NAMALWA (cell line): ENCODE results near the gene ALK.
A peak's percentile ranks its signal among the peaks of the same experiment; 100 is the strongest.

Source experiments
- DNase-seq: peaks from one replicate; pipeline ENCODE4 v3.0.0-alpha.2; 2015; ENCODE audit warnings: low spot score

ALK gene

DNA sequence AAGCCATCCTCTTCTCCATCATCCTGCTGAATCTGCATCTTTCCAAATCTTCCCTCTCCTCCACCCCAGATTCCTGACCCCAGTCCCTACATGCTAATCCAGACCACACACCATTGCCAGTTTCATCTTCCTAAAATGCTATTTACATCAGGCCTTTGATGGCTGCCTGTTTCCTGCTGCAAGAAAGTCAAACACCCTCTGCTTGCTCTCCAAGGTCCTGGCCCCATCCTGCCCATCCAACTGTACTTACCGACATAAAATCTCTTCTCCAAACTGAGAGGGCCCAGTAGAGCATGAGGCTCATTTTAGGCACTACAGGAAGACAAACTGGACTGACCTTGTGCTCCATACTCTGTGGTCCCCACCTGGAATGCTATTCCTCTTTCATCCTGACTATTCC, 19.0 kb downstream of the ALK start:
- no peak for DNase-seq

DNA sequence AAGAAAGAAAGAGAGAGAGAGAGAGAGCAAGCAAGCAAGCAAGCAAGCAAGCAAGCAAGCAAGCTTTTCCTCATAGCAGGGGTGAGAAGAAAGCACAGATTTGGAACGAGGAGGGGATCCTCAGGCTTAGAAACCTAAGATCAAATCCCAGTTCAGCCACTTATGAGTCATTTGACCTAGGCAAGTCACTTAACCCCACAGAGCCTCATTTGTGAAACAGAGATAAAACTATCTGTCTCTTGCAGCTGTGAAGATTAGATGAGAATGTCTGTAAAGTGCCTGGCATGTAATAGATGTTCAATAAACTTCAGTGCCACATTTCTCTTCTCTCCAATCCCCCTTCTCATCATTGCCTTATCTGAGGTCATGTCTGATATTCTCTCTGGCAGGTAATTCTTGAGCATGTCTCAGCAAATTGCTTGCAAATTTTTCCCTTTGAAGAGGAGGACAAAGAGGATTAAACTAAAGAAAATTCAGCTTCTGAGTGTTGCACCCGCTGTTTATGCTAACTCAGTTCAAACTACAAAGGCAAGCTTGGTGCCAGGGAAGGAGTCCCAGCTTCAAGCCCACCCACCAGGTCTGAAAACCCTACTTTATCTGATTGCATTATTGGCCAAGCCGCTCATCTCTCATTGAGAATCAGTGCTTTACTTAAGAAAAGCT, 20.3 kb downstream of the ALK start:
- no peak for DNase-seq

DNA sequence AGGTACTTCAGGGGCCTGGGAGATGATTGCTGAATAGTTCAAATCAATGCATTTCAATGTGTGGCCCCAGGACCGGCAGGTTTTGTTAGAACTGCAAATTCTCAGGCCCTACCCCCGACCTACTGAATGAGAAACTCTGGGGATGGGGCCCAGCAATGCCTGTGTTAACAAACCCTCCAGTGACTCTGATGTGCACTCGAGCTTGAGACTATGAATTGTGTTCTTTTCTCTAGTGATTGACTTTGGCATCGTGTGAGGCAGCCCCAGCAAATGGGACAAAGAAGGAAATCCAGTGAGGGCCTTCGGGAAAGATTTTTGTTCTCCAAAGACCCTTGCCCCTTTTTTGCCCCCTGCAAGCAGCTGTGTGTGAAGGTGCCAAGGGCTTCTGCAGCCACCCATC, 22.4 kb downstream of the ALK start:
- no peak for DNase-seq

DNA sequence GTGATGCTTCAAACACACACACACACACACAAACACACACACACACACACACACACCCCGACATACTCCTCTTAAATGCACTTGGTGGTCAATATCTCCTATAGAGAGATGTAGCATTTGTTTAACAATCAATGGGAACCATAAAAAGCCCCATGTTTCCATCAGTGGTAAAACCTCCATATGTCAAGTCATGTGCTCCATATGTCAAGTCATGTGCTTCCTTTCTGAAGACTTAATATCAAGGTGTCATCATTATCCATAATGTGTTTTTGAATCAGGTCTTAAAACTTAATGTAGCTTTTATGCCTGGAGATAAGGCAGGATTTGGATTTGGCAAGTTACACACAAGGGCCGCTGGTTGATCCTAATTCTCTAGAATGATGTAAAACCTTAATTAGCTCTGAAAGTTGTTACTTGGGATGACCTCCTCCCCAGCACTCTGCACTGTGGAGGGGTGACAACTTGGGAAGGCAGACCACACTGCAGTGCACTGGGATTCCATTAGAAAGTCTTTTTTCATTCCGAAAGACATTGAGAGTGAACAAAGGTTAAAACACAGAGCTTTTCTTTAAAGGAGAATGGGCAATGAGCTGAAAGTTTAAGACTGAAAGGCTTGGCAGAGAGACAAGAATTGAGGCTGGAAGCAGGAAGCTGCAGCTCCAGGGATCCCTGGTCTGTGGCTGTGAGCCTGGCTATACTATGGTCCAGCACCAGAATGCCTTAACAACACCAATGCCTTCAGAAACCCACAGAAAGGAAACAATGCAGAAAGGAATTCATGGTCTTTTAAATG, 26.4 kb downstream of the ALK start:
- DNase-seq = no peak

DNA sequence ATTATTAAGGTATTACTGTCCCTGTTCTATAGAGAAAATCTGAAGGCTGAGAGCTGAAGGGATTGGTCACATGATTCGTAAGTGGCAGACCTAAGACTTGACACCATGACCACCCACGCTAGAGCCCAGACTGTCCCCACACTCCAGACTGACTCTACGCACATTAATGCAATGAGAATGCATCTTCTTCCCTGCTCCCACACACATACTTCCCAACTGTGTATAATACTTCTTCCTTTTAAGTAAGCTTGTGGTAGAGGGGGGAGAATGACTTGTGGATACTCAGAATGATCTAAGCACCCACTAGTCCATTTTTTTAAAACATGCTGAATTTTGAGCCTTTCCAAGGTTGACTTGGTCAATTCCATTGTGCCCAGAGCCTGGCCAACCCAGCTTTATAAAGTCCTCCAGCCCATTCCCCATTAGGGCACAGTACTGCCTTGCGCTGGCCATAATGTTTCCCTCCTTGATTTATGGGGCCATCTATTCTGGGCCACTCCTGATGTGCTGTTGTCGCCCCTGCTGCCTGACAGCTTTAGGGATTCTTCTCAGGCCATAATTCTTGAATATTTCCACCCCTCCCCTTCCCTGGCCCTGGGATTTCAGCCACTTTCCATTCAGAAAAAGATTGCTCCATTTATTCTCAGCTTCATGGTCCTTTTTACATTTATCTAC, 28.7 kb downstream of the ALK start:
- DNase-seq = no peak

DNA sequence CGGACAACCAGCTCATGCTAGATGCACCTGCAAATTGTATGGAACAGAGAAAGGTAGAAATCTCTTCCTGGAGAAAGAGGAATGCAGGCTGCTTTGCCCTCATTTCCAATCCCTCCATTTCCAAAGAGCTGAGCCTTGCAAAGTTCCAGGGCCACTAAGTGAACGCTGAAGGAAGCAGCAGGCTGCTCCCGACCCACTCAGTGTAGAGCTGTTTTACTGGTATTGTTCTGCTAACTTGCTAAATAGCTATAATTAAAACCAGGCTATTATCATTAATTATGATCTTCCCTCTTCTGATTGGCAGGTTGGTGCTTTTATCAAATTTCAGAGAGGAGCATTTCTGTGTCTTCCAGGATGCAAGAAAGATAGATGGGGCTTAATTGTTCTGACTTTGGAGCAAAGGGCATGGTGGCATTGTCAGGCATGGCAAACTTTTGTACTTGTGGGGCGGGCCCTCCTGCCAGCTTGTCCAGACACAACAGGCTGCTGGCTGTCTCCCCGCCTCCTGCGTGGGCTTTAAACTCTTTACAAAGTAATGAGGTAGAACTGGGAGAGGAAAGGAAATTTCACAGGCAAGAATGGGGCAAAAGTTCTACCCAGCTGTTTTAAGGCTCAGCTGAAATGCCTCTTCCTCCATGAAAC, 40.2 kb downstream of the ALK start:
- DNase-seq = no peak

DNA sequence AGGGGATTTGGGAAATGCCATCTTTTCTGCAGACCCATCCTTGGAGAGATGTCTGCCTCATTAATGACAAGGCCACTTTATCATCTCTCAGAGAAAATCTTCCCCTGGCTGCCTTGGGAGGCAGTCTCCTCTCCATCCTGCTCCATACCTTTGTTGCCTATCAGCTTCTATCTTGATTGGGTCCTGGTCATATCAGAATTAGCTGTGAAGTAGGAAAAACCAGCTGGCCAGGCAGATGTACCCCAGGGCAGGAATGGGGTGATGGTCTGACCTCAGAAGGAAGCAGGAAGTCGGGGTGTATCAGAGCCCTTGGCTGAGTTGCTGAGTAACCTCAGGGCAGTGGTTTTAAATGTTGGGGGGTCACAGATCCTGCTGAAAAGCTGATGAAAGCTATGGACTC, 41.3 kb downstream of the ALK start:
- no peak for DNase-seq

DNA sequence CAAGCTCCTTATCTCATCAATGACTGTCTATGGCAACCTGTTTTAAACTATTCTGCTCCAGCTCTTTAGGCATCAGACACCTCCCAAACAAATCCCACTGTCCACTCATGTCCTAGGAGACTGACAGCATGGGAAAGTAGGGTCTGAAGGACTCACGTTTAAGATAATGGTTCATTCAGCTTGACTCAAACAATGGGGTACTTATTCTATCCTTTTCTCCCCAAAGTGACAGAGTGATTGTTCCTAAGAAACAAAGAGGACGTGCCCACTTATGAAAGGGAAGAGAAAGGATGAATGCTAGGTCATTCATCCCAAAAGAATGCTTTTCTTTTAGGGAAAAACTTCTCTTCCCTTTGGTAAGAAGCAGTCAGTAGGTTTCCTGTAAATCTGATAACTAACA, 41.9 kb downstream of the ALK start:
- no peak for DNase-seq

DNA sequence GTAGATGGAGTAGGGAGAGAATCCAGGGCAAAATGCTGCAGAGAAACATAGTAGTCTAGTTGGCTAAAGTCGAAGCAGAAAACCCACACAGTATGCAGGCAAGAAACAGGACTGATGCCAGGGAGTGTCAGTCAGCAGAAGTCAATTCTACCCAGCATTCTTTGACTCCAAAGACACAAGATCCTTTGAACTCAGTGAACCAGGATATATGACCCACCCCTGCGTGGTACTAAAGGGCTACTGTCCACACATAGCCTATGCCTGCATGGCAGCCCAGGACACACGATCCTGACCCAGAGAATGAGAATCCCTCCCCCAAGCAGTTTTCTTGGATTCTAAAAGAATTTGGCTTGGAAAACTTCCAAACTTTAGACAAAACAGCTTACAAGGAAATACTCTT, 42.5 kb downstream of the ALK start:
- DNase-seq = no peak

DNA sequence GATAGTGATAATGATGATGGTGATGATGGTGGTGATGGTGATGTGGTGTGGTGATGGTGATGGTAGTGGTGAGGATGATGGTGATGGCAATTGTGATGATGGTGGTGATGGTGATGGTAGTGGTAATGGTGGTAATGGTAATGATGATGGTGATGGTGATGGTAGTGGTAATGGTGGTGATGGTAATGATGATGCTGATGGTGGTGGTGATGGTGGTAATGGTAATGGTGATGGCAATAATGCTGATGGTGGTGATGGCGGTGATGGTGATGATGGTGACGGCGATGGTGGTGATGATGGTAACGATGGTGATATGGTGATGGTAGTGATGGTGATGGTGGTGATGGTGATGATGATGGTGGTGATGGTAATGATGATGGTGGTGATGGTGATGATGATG, 45.0 kb downstream of the ALK start:
- no peak for DNase-seq

DNA sequence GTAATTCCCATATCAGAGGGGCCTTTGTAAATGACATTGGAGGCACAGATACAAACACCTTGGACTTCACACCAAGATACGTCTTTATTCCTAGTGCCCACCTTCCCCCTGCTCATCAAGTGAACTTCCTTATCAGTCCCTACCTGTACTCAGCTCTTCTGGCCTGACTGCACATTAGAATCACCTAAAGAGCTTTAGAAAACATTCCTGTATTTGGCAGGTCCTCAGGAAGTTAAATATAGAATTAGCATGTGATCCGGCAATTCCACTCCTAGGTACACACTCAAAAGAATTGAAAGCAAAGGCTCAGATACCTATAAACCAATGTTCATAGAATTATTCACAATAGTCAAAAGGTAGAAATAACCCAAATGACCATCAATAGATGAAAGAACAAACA, 46.6 kb downstream of the ALK start:
- no peak for DNase-seq

DNA sequence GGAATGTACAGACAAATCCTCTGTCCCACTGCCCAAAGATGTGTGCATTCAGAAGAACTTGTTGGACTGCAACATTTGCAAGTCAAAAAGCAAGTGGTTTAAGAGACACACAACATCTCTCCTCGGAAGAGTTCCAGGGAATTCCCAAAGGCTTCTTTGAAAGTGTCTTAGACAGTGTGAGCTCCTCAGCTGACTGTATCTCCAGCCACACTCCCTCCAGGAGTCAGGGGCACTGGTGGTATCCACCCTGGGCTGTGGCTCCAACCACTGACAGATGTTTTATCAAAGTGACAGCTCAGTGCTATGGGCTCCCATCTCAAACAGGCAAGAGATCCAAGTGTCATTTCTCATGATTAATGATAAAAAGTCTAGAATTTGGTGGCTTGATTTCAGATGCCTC, 48.5 kb downstream of the ALK start:
- DNase-seq = no peak

DNA sequence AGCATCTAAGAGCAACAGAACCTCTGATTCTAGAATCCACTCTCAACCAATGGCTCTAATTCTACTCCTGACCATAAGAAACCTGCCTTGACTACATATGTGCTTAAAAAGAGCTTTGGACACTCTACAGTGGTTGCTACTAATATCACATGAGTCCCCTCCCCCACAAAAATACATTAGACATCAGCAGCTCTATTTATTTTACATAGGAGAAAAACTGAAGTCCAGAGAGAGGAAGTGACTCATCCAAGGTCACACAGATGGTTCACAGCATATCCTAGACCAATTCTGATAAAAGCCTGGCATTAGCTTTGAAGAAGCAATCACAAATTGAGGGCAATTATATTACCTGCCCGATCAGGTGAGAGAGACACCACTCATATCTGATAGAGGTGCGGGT, 49.8 kb downstream of the ALK start:
- DNase-seq = no peak

DNA sequence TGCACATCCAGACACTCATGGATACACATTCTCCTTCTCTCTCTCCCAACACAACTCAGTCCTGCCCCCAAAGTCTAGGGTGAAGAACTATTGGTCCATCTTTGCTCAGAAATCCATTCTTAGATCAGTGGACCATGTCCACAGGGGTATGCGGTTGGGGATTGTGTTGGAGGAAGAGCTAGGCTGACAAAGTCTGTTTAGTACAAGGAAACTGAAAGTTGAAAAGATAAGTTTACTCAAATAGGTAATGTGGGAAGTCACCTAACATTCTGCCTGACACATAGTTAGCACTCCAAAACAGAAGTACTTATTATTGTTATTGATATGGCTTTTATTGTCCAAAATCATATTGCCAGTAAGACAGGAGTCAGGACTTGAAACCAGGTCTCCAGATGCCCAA, 55.9 kb downstream of the ALK start:
- DNase-seq = no peak

DNA sequence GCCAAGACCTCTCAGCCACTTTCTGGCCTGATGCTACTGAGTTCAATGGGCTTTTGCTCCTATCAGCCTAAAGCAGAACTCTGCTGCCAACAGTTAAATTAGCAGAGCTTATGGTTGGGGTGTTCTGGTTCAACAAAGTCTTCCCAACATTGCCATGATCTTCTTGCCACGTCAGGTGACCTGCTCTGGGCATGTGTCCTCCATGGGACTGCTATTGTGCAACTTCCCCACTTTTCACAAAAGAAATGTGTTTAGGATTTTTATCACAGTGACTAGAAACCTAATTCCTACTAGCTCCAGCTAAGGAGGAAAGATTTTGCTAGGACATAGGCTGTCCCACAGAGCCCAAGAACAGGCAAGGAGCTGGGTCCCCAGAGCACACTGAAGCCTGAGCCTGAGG, 56.4 kb downstream of the ALK start:
- no peak for DNase-seq

DNA sequence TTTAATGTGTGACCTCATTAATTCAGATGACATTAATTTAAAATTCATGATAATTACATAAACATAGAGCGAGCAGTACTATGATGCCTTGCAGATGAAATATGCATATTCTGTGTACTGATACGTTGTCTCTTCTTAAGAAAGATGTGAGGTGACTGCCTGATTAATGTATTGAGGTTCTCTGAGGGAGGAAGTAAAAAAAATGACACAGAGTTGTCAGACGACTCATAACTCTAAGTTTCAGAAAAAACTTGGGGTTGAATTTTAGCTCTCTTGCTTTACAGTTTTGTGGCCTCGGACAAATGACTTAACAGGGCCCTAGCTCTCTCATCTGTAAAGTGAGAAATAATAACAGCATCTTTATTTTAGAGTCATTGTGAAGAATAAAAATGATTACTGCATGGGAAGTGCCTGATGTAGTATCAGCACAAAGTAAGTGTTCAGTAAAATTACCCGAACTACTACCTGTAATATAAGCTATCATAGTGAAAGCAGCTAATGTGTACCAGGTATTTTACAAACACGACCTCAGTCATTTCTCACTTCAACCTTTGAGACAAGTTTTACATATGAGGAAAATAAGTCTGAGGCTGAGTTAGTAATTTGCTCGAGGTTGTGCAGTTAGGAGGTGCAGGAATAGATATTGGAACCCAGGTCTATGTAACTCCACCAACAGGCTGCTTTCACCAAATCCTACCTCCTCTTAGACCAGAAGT, 65.3 kb downstream of the ALK start:
- DNase-seq = no peak

DNA sequence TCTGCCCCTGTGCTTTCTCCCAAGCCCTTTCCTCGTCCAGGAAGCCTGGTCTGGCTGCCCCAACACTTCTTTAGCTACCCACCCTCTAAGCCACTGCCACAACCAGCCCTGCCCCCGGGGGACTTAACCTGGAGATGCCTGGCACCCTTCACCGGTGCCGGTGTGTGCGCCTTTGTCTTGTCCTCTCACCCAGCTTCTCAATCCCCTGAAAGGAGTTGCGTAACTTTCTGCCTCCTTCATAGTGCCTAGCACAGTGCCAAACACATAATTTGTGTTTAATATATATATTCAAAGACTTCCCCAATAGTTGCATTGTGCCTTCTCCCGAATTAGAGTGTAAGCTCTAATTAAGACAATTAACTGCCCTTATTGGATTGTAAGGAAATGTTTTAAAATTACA, 70.6 kb downstream of the ALK start:
- DNase-seq = no peak

DNA sequence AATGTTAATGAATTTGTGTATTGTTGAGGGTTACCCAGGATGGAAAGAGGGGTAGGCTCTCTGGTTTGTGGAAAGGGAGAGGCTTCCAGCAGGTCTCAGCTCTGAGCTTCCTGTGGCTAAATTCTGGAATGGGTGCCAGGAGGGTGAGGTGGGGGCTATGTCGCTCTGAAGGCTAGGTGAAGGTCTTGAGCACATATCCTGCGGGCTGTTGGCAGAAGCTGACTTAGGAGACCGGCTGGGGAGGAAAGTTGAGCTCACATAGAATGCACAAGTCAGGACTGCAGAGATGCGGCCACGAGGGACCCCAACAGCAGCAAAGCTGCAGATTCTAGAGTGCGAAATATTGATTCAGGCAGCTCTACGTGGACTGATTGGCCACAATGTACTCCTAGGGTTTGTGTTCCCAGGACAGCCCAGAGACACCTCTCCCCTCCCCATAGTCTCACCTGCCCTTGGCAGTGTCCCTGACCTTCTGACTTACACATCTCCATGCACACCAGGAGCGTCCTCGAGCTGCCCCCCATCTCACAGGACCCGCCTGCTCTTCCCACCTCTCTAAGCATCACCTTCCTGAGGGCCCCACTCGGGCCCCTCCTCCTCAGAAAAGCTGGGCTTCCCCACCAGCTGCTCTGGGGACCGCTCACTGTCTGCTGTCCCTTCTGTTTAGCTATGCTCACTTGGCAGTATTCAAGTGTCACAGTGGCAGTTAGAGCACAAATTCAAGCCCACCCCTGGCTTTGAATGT, 72.6 kb downstream of the ALK start:
- no peak for DNase-seq

DNA sequence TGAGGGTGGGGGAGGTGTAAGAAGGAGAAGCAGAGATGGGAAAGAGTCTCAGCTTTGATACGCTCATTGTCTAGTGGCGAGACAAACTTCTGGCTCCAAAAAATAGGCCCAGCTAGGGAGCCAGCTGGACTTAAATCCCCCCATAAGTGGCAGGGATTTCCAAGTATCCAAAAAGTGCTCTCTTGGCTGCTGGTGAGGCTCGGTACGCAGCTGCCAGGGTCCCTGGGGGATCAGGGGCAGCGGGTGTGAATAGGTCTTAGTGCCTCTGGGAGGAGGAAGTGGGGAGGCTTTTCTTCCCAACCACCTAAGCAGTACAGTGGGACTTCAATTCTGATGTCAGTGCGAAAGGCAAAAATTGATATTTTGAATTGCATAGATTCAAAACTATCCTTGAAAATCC, 73.5 kb downstream of the ALK start:
- DNase-seq = no peak

DNA sequence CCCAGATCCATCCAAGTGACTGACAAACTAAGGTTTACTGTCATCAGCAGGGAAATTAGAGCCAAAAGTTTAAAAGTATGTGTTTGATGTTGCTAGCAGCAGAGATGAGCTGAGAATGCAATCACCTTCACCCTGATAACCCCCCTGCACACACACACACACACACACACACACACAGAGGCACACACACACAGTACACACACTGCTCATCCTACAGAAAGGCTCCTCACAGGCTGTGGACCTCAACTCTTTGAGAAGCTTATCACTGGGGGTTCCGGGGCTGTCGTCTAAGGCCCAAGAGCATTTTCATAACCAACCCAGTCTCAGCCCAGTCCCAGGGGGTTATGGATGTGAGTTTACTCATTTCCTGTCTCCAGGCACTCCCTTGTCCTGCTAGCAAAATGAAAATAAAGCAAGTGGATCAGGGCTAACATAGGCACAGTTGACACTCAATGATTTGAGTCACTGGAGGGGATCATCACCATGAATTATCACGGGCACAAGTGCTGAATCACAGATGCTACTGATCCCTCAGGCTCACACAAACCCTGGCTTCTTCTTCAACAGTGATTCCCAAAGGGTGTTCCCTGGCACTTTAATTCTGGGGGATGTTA, 76.6 kb downstream of the ALK start:
- no peak for DNase-seq

DNA sequence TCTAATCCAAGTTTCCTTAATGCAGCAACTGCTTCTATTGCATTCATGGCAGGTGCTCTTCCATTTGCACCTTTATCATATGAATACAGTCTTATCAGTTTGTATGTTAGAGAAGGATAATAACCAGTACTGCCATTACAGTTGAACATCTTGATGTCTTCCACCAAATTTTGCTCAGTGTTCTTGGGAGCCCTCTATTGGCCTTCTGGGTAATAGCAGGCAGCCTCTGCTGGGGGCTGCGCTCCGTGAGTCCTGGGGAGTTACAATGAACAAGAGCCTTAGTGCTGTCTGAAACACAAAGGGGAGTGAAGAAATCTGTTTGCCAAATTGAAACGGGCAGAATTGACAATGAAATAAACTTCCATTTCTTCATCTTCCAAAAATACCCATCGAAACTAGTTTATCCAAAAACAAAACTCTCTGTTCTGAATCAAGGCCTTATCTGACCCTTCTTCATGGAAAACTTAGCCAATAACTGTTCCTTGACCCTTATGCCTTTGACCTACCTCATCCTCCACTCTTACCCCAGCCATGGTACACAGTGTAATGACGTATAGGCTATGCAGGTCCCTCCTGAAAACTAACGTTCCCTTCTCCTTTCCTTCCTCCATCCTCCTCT, 79.9 kb downstream of the ALK start:
- DNase-seq = peak; percentile 56
